Fibroblast of peridontal ligament (primary cell): ENCODE measurements around the gene BAD.
A peak's percentile ranks its signal among the peaks of the same experiment; 100 is the strongest.
"Not testable (repeated sequence)": the region's sequence is repeated elsewhere in the genome, so short reads cannot be mapped to it uniquely, and the experiment has no call there.

Experiments used
- DNase-seq: peaks from one replicate; pipeline ENCODE4 v3.0.0-alpha.2; 2010; ENCODE audit errors: extremely low read depth

Gene BAD

DNA sequence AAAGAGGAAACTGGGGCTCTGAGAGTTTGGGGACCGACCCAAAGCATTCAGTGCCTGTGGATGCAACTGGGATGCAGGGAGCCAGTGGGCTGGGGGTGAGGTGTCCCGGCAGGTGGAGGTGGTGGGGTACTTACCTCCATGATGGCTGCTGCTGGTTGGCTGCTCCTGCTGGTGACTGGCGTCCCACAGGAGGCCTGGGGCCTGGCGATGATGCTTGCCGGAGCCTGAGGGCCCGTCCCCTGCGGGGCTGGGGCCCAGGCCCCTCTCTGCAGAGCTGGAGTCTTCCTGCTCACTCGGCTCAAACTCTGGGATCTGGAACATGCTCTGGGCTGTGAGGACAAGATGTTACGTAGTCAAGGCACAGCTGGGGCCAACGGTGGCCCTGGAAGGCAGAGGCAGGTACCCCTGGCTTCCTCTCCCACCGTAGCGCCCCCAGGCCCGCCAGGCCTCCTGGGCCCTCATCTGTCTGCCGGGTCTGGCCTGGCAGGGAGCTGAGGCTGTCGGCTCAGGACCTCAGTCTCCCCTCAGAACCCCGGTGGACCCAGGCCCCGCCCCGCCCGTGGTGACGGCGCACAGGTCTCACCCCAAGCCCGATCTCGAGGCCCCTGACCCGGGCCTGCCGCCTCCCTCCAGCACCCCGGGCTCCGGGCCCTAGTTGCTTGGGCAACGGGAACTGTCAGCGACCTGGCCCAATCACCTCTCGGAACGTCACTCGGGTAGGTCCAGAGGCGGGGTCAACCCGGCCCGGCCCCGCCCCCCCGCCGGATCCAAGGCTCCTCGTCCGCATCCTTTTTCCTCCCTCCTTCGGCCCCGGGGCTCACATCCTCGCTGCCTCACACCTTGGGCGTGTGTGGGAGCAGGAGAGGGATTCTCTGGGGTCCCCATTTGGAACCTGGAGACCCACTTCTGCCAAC is at the start of gene BAD:
BAD (minus strand) TSS at position 618 of the 914 bp plus-strand sequence; CDS start at position 321, 297 bp downstream.
- DNase-seq: peak; percentile 88

DNA sequence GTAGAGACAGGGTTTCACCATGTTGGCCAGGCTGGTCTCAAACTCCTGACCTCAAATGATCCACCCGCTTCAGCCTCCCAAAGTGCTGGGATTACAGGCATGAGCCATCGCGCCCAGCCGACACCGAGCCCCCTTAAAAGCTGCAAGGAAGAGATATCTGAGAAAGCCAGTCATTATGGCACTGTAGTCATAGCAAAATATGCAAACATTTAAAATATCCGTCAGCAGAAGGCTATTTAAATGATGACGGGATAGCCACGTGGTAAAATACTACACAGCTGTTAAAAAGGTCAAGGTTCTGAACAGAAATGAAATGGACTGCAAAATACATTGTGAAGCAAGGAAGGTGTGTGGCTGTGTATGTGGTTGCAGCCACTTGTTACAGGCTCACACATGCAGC is 49.1 kb upstream of the BAD start:
- no peak for DNase-seq

DNA sequence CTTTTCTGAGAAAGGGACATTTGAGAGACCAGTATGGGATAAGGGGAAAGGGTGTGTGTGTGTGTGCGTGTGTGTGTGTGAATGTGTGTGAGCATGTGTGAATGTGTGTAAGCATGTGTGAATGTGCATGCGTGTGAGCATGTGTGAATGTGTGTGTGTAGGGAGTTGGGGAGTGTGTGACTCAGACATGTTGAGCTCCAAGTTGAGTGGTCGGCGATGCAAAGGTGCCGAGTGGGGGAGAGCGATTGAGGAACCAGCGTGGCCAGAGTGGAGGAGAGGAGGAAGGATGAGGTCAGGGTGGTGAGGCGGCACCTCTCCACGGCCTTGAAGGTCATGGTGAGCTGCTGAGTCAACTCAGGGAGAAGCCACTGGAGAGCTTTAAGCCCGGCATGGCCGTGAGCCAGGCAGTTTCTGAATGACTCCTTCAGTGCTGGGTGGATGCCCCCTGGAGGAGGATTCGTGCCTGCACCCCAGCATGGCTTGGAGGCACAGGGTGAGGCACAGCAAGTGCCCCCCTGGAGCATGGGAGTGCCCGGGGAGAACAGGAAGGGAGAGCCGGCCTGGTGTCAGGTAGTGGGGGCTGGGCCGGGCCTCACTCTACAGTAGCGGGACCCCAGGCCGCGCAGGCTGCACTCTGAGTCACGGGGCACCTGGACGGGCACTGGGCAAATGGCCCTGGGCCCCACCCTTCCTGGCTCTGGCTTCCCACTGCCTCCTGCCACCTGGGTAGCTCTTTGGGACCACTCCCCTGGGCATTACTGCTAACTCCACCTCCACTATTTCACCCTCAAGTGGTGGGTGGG is 47.3 kb upstream of the BAD start:
- DNase-seq: peak; percentile 90

- no peak for DNase-seq
Observed at GRCh38 chr11:64330888-64331287, 46.4 kb upstream of the BAD start.

DNA sequence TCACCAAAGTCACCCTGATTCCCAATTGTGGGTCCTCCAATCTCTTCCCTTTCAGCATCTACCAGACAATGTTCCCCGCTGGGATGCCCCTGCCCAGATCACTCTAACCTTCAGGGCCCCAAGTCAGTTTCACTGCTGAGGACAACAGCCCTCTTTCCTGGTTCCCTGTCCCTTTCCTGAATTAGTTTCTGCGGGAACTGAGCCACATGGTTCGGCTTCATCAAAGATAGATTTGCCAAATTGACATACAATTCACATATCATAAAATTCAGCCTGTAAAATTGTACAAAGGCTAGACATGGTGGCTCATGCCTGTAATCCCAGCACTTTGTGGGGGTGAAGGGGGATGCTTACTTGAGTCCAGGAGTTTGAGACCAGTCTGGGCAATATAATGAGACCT is 43.5 kb upstream of the BAD start:
- no peak for DNase-seq

- DNase-seq: no peak
Observed at GRCh38 chr11:64327375-64327774, 42.9 kb upstream of the BAD start.

GRCh38 chr11:64324692-64325469 is 40.4 kb upstream of the BAD start:
- no peak for DNase-seq

- DNase-seq: not testable (repeated sequence)
Observed at GRCh38 chr11:64323984-64324383, 39.5 kb upstream of the BAD start.

DNA sequence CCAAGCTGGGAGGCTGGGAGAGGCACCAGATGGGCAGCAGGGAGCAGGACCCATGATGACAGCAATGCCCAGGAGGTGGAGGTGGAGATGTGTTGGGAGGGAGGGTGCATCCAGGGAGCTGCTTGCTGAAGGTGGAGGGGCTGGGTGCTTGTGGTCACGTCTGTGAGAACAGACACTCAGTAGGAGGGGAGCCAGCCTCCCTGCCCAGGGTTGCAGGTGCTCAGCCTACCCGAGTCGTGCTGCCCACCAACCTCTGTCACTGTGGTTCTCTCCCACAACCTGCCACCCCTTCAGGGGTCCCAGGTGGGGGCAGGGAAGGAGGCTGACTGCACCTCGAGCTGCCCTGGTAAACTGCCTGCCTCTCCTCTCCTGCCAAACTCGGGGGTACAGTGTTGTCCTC is 38.9 kb upstream of the BAD start:
- no peak for DNase-seq

- no peak for DNase-seq
Observed at GRCh38 chr11:64322925-64323260, 38.4 kb upstream of the BAD start.

GRCh38 chr11:64321533-64321932 is 37.1 kb upstream of the BAD start:
- DNase-seq: no peak

GRCh38 chr11:64321026-64321425 is 36.6 kb upstream of the BAD start:
- DNase-seq: no peak

GRCh38 chr11:64320556-64320955 is 36.1 kb upstream of the BAD start:
- no peak for DNase-seq

DNA sequence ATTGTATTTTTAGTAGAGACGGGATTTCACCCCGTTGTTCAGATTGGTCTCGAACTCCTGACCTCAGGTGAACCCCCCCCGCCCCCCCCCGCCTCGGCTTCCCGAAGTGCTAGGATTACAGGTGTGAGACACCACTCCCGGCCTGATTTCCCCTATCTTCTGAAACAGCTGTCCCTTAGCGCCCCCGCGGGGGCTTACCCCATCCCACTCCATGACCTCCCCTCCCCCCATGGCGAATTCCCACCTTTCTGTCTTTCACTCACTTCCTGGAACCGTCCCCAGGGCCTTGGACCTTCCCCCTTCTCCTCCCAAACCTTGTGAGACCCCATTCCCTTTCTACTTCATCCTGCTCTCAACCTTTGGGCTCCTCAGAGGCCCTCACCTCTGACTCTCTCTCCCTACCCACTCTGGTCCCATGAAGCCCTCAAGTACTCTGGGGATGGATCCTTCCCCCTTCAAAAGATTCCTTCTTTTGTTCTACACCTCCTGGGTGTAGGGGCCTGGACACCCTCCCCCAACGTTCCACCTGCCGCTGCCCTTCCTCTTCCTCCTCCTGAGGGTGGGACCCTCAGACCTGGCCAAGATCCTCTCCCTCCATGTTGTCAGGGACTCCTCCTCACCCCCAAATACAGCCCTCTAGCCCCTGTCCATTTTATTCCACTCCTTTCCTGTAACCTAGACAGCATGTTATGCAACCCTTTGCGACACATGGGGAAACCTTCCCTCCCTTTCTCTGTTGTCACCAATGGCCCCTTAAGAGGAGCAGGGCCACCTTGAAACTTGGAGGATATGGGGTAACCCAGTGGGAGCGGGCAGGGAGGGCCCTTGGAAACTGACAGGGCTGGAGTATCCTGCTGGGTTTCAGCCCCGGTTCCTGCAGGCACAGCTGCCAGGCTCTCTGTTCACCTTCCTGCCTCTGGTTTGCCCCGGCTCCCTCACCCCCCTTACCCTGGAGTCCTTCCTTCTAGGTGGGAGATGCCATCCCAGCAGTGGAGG is 34.6 kb upstream of the BAD start:
- no peak for DNase-seq

DNA sequence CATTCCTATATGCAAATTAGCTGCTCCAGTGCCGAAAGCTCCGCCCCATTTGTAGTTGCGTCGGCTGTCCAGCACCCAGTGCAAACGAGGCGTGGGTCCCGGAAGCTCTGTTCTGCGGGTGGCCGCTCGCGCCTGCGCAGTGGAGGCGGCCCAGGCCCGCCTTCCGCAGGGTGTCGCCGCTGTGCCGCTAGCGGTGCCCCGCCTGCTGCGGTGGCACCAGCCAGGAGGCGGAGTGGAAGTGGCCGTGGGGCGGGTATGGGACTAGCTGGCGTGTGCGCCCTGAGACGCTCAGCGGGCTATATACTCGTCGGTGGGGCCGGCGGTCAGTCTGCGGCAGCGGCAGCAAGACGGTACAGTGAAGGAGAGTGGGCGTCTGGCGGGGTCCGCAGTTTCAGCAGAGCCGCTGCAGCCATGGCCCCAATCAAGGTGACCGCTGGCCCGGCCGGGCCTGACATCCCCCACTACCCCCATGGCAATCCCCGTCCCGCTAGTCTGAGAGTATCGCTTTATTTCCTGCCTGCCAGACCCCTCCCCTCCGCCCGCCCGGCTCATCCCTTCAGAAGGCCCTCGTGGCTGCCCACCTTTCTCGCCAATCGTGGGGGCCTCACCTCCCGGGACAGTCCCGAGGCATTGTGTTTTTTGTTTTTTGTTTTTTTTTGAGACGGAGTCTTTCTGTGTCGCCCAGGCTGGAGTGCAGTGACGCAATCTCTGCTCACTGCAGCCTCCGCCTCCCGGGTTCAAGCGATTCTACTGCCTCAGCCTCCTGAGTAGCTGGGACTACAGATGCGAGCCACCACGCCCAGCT is 33.7 kb upstream of the BAD start, which contains the start of gene PRDX5:
PRDX5 (plus strand) TSS at position 161 of the 805 bp plus-strand sequence; CDS start at position 256, 95 bp downstream.
- DNase-seq: peak; percentile 94

DNA sequence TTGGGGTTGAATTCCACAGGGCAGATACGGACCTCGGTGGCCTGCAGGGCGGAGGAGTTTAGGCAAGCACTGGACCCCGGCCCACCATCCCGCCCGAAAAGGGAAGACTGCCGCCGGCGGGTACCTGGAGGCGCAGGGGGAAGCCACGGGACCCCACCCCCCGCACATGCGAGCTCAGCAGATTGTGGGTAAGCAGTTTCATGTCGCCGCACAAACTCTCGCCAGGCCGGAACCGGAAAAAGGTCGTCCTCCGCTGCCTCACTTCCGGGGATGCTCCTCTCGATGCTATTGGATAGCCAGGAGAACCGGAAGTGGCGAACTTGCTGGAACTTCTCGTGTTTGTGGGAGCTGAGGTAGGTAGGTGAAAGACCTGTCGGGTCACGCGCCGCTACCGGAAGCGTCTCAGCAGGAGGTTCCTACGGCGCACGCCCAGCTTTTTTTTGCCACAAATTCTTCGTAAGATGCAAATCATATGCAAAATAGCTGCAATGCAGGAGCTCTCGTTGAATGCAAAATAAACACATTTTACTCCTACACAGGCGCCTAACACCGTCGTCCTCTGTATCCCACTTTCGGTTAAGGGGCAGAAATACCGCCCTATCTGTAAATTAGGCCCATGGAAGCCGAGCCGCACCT is 33.0 kb upstream of the BAD start, which contains the start of gene TRMT112:
TRMT112 (minus strand) TSS at position 235 of the 636 bp plus-strand sequence; CDS start at position 202, 33 bp downstream.
- DNase-seq: peak; percentile 92

- DNase-seq: no peak
Observed at GRCh38 chr11:64316672-64317324, 32.3 kb upstream of the BAD start.

DNA sequence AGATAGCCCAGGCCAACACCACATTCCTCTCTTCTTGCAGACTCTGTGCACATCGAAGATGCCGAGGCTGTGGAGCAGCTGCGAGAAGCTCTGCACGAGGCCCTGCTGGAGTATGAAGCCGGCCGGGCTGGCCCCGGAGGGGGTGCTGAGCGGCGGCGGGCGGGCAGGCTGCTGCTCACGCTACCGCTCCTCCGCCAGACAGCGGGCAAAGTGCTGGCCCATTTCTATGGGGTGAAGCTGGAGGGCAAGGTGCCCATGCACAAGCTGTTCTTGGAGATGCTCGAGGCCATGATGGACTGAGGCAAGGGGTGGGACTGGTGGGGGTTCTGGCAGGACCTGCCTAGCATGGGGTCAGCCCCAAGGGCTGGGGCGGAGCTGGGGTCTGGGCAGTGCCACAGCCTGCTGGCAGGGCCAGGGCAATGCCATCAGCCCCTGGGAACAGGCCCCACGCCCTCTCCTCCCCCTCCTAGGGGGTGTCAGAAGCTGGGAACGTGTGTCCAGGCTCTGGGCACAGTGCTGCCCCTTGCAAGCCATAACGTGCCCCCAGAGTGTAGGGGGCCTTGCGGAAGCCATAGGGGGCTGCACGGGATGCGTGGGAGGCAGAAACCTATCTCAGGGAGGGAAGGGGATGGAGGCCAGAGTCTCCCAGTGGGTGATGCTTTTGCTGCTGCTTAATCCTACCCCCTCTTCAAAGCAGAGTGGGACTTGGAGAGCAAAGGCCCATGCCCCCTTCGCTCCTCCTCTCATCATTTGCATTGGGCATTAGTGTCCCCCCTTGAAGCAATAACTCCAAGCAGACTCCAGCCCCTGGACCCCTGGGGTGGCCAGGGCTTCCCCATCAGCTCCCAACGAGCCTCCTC is 31.4 kb upstream of the BAD start:
- DNase-seq: not testable (repeated sequence)
